Glutamatergic neuron (in vitro differentiated cells): ENCODE data around the gene EEFSEC. TPM values are rescaled to one million over a fixed set of nuclear protein-coding genes. Genes with fewer than 3 reads are reported as not detected.

Experiments
- DNase-seq: peaks from one replicate; pipeline ENCODE4 v3.0.0; 2022
- H3K27ac Mint-ChIP-seq: one replicate; pipeline ENCODE4 v1.8.0; 2020; ENCODE audit warnings: mild to moderate bottlenecking, mixed read lengths, inconsistent platforms; ENCODE audit not compliant: unreplicated experiment
- H3K27me3 Mint-ChIP-seq: one replicate; pipeline ENCODE4 v1.8.0; 2020; ENCODE audit warnings: mild to moderate bottlenecking, moderate library complexity, mixed read lengths, inconsistent platforms; ENCODE audit not compliant: unreplicated experiment
- H3K36me3 Mint-ChIP-seq: one replicate; pipeline ENCODE4 v1.8.0; 2020; ENCODE audit warnings: mild to moderate bottlenecking, mixed read lengths, inconsistent platforms; ENCODE audit not compliant: unreplicated experiment
- H3K4me1 Mint-ChIP-seq: one replicate; pipeline ENCODE4 v1.8.0; 2020; ENCODE audit warnings: mild to moderate bottlenecking, low read depth, mixed read lengths, inconsistent platforms; ENCODE audit not compliant: unreplicated experiment
- H3K4me3 Mint-ChIP-seq: one replicate; pipeline ENCODE4 v1.8.0; 2020; ENCODE audit warnings: mild to moderate bottlenecking, mixed read lengths, inconsistent platforms; ENCODE audit not compliant: unreplicated experiment
- H3K9me3 Mint-ChIP-seq: one replicate; pipeline ENCODE4 v1.8.0; 2020; ENCODE audit warnings: mild to moderate bottlenecking, moderate library complexity, mixed read lengths, inconsistent platforms; ENCODE audit not compliant: unreplicated experiment
- CTCF ChIP-seq: fragments of 200-600 bp; sonication (generic); IDR thresholded peaks from one replicate; pipeline ENCODE4 v1.5.0; 2021; ENCODE audit not compliant: partially characterized antibody, unreplicated experiment
- total RNA-seq: library from RNA; stranded (reverse); fragmentation: NEBNext Ultra II Directional; extraction: Animal tissue kit (Norgen Biotek cat#: 25700); gene quantifications from one replicate; pipeline ENCODE4 v1.2.1, GENCODE V29; 2021; ENCODE audit not compliant: unreplicated experiment

The EEFSEC gene
- total RNA-seq, 1 donor from 2014 or later = 8.3 TPM

- no peak for DNase-seq
- Mint-ChIP-seq H3K4me1 (peaks cover 26% of the 10 kb centered on the region), H3K36me3 (no peaks in the 10 kb centered on the region), H3K27ac (no peak overlapping the region), H3K4me3 (no peak overlapping the region), H3K27me3 (peaks cover 11% of the 10 kb centered on the region), H3K9me3 (peaks cover 11% of the 10 kb centered on the region)
- TF ChIP-seq CTCF = no peak
Measured at GRCh38 chr3:128281056-128281455, 127.8 kb downstream of the EEFSEC start.

DNA sequence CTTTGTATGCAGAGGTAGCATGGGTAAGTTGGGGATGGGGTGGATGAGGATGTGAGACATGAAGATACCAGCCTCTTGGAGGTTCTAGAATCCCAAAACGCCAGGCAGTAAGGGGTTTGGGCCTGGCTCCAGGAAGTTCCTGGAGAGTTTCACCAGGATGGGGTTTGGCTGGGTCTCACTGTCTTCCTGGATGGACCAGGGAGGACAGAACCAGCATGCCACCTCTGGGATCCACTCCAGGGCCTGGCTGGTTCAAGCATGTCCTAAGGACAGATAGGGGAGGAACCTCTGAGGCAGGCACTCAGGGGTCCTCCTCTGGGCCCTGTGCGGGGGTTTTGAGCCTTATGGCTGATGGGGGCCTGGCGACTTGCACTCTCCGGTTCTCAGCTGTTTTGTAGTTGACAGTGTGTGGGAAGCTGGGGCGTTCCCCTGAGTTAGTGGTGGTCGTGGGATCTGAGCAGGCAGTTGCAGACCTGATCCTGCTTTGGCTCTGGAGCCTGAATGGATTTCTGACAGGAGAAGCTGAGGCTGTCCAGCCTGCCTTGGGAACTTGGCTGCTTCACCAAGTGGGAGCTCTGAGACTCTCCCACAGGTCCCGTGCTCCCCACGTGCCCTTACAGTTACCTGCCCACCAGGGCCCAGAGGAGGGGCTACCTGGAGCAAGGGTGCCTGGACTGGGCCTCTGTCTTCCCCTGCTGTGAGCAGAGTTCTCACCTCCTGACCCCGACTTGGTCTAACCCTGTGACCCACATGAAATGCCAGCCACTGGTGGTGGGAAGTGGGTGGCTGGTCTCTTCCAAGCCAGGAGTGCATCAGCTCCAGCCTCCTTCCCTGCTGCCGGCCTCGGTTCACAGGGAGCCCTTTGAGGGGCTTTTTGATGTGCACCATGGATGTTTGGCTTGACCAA lies 128.4 kb downstream of the EEFSEC start:
- peaks cover 11% of the 10 kb centered on the region for H3K9me3 Mint-ChIP-seq
- no peak for DNase-seq

GRCh38 chr3:128282380-128283196 lies 129.3 kb downstream of the EEFSEC start:
- peaks cover 3% of the 10 kb centered on the region for H3K27me3 Mint-ChIP-seq

More for the DNA sequence above, 128.4 kb downstream of the EEFSEC start:
- H3K27ac Mint-ChIP-seq = no peak overlapping the region
- no peak for TF ChIP-seq CTCF
- H3K27me3 Mint-ChIP-seq = peaks cover 8% of the 10 kb centered on the region
- no peaks in the 10 kb centered on the region for H3K36me3 Mint-ChIP-seq
- H3K4me3 Mint-ChIP-seq = no peak overlapping the region
- H3K4me1 Mint-ChIP-seq = peaks cover 22% of the 10 kb centered on the region

DNA sequence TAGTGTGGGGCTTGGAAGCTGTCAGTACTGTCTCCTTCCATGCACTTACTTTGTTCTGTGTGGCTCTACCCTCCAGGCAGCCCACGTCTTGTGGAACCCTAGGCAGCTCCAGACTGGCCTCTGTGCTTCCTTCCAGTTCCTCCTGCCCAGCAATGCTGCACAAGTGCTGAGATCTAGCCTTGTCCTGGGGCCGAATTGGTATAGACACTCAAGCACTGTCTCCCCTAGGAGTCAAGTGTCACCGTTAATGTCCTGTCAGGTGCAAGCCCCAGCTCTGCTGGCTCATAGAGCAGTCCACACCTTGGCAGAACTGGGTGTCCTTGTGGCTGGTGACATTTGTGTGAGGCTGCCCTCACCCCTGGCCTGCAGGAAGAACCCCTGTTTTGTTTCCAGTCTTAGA lies 130.1 kb downstream of the EEFSEC start:
- Mint-ChIP-seq H3K9me3 (peaks cover 3% of the 10 kb centered on the region), H3K4me1 (peaks cover 11% of the 10 kb centered on the region), H3K4me3 (no peak overlapping the region), H3K27me3 (no peaks in the 10 kb centered on the region), H3K27ac (no peak overlapping the region), H3K36me3 (no peaks in the 10 kb centered on the region)
- DNase-seq = no peak
- no peak for TF ChIP-seq CTCF

More at GRCh38 chr3:128282380-128283196, 129.3 kb downstream of the EEFSEC start:
- Mint-ChIP-seq H3K36me3 (no peaks in the 10 kb centered on the region), H3K27ac (no peak overlapping the region), H3K4me1 (peaks cover 18% of the 10 kb centered on the region), H3K9me3 (peaks cover 7% of the 10 kb centered on the region), H3K4me3 (no peak overlapping the region)
- no peak for DNase-seq
- no peak for TF ChIP-seq CTCF
